Activated CD8-positive, alpha-beta memory T cell treated with anti-CD3 and anti-CD28 coated beads for 1 hour (primary cell): Measurements from ENCODE around the gene CFAP299.

Experiments used
- DNase-seq, 2 donors: peaks; one replicate each; pipeline ENCODE4 v3.0.0-alpha.2; 2020; ENCODE audit warnings: low read depth in 1 of 2; ENCODE audit errors: extremely low read depth in 1 of 2

CFAP299 gene

GRCh38 chr4:80495865-80496264, 160.3 kb downstream of the CFAP299 start:
- no peak for DNase-seq

GRCh38 chr4:80498725-80499124, 163.2 kb downstream of the CFAP299 start:
- no peak for DNase-seq

GRCh38 chr4:80500613-80501012, 165.1 kb downstream of the CFAP299 start:
- no peak for DNase-seq

GRCh38 chr4:80507077-80507476, 171.5 kb downstream of the CFAP299 start:
- DNase-seq: no peak

- no peak for DNase-seq
Measured at GRCh38 chr4:80507507-80507906, 172.0 kb downstream of the CFAP299 start.

GRCh38 chr4:80515496-80515895, 180.0 kb downstream of the CFAP299 start:
- no peak for DNase-seq

GRCh38 chr4:80521438-80521837, 185.9 kb downstream of the CFAP299 start:
- no peak for DNase-seq

- DNase-seq: no peak
Measured at GRCh38 chr4:80526697-80527096, 191.2 kb downstream of the CFAP299 start.

GRCh38 chr4:80529026-80529425, 193.5 kb downstream of the CFAP299 start:
- no peak for DNase-seq

GRCh38 chr4:80532674-80533333, 197.3 kb downstream of the CFAP299 start:
- DNase-seq: no peak

GRCh38 chr4:80535551-80535950, 200.0 kb downstream of the CFAP299 start:
- no peak for DNase-seq

- no peak for DNase-seq
Measured at GRCh38 chr4:80538276-80538926, 202.9 kb downstream of the CFAP299 start.

GRCh38 chr4:80539190-80539589, 203.7 kb downstream of the CFAP299 start:
- DNase-seq: no peak

- DNase-seq: no peak
Measured at GRCh38 chr4:80540349-80540748, 204.8 kb downstream of the CFAP299 start.

- DNase-seq: no peak
Measured at GRCh38 chr4:80540785-80541469, 205.4 kb downstream of the CFAP299 start.

GRCh38 chr4:80542747-80543146, 207.2 kb downstream of the CFAP299 start:
- DNase-seq: no peak

GRCh38 chr4:80560337-80560736, 224.8 kb downstream of the CFAP299 start:
- DNase-seq: no peak

GRCh38 chr4:80566203-80566872, 230.8 kb downstream of the CFAP299 start:
- DNase-seq: no peak

- no peak for DNase-seq
Measured at GRCh38 chr4:80568891-80569290, 233.4 kb downstream of the CFAP299 start.

- no peak for DNase-seq
Measured at GRCh38 chr4:80576796-80577195, 241.3 kb downstream of the CFAP299 start.

GRCh38 chr4:80578001-80578400, 242.5 kb downstream of the CFAP299 start:
- DNase-seq: no peak

GRCh38 chr4:80585542-80585941, 250.0 kb downstream of the CFAP299 start:
- DNase-seq: no peak
